ENCODE results near the gene ZNF582. TPM values are rescaled to one million over a fixed set of nuclear protein-coding genes. Genes with fewer than 3 reads are reported as not detected.

Gene ZNF582
- total RNA-seq, 1 donor: 2.6 TPM

- TF ChIP-seq, protein P1, sequence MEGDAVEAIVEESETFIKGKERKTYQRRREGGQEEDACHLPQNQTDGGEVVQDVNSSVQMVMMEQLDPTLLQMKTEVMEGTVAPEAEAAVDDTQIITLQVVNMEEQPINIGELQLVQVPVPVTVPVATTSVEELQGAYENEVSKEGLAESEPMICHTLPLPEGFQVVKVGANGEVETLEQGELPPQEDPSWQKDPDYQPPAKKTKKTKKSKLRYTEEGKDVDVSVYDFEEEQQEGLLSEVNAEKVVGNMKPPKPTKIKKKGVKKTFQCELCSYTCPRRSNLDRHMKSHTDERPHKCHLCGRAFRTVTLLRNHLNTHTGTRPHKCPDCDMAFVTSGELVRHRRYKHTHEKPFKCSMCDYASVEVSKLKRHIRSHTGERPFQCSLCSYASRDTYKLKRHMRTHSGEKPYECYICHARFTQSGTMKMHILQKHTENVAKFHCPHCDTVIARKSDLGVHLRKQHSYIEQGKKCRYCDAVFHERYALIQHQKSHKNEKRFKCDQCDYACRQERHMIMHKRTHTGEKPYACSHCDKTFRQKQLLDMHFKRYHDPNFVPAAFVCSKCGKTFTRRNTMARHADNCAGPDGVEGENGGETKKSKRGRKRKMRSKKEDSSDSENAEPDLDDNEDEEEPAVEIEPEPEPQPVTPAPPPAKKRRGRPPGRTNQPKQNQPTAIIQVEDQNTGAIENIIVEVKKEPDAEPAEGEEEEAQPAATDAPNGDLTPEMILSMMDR (IDR thresholded peaks at IDR 0.05; ENCODE audit: insufficient read depth, low read depth, low read length): no peak
- peak within 1 kb of the TSS; percentile 93 for H3K4me3 ChIP-seq (ENCODE audit: low read depth, low read length)
- DNase-seq (ENCODE audit: low read depth): peak; percentile 97
Observed at GRCh38 chr19:56403764-56404704, 10.7 kb upstream of the ZNF582 start, which contains the start of gene ZNF583. ZNF583 (plus strand) TSS chr19:56404332; CDS start chr19:56407115, 2,783 bp downstream.

DNA sequence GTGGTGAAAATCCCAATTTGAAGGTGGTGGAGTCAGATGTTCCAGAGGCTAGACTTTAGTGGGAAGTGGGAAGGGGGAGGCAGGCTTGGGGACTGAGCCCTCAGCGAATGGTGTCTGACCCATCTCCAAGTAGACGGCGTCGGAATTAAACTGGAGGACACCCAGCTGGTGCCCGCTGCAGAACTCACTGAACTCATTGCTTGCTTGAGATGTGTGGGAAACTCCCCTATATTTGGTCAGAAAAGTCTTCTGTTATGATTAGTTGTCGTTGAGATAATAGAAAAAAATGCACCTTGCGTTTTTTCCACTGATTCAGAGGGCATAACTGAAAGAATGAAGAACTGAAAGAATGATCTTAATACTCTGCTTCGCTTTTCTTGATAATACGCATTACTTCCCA, 9.9 kb upstream of the ZNF582 start:
- peak overlapping the region; percentile 93 for H3K4me3 ChIP-seq (ENCODE audit: low read depth, low read length)
- DNase-seq (ENCODE audit: low read depth): peak; percentile 16
- TF ChIP-seq, protein P1 (IDR thresholded peaks at IDR 0.05; ENCODE audit: insufficient read depth, low read depth, low read length): no peak

DNA sequence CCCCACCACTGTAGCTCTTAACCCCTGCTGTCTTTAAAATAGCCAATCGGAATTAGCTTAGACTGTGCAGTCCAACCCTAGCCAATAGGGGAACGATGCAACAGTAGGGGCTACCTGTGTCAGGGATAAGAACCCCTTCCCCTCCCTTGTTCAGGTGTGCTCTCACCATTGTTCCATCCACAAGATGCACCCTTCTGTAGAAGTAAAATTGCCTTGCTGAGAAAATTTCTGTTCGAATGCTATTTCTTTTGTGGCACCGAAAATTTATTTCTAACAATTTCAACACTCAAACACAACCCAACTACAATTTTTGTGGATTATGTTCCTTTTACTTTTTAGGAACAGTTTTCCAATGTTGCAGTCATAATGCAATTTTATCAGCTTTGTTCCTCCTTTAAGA, 7.2 kb upstream of the ZNF582 start:
- TF ChIP-seq, protein P1 (IDR thresholded peaks at IDR 0.05; ENCODE audit: insufficient read depth, low read depth, low read length): no peak
- no peak for DNase-seq (ENCODE audit: low read depth)
- no peak overlapping the region for H3K4me3 ChIP-seq (ENCODE audit: low read depth, low read length)

DNA sequence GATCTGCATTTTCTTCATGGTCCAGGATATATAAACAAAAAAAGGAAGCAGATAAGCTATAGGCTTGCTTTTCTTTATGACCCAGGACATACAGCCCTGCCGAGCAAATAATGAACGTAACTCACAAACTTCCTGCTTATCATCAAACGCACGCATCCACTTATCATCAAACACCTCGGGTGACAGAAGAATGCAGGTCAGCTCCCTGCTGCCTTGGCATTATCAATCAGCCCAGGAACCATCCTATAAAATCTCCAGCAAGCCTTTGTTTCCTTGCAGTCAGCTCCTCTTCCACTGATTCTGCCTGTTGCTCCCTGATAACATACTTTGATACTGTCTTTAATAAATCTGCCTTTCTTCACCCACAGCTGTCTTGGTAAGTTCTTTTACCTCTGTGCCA, 5.5 kb upstream of the ZNF582 start:
- DNase-seq (ENCODE audit: low read depth): no peak
- TF ChIP-seq, protein P1 (IDR thresholded peaks at IDR 0.05; ENCODE audit: insufficient read depth, low read depth, low read length): no peak
- no peak overlapping the region for H3K4me3 ChIP-seq (ENCODE audit: low read depth, low read length)

GRCh38 chr19:56383826-56384605, 9.3 kb downstream of the ZNF582 start:
- TF ChIP-seq, protein P1 (IDR thresholded peaks at IDR 0.05; ENCODE audit: insufficient read depth, low read depth, low read length): no peak
- DNase-seq (ENCODE audit: low read depth): no peak
- H3K4me3 ChIP-seq (ENCODE audit: low read depth, low read length): no peak overlapping the region

DNA sequence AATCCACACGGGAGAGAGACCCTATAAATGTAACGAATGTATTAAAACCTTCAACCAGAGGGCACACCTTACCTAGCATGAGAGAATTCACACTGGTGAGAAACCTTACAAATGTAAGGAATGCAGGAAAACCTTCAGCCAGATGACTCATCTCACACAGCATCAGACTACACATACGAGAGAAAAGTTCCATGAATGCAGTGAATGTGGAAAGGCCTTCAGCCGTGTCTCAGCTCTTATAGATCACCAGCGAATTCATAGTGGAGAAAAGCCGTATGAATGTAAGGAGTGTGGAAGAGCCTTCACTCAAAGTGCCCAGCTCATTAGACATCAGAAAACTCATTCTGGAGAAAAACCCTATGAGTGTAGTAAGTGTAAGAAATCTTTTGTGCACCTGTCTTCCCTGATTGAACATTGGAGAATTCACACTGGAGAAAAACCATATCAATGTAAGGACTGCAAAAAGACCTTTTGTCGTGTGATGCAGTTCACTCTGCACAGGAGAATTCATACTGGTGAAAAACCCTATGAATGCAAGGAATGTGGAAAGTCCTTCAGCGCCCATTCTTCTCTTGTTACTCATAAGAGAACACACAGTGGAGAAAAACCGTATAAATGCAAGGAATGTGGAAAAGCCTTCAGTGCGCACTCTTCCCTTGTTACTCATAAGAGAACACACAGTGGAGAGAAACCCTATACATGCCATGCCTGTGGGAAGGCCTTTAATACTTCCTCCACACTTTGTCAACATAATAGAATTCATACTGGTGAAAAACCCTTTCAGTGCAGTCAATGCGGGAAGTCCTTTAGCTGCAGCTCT, 16.0 kb downstream of the ZNF582 start:
- no peak for DNase-seq (ENCODE audit: low read depth)
- TF ChIP-seq, protein P1 (IDR thresholded peaks at IDR 0.05; ENCODE audit: insufficient read depth, low read depth, low read length): no peak
- H3K4me3 ChIP-seq (ENCODE audit: low read depth, low read length): no peak overlapping the region
